ENCODE results near the gene RHOD.

- no peak for TF ChIP-seq CTCF (IDR thresholded peaks at IDR 0.05; ENCODE audit: control extremely low read depth in 1 of 3, insufficient read depth in 1 of 3, low read depth in 1 of 3, low read length in 3 of 3)
- TF ChIP-seq RAD21 (IDR thresholded peaks at IDR 0.05 in 1 of 2, conservative IDR thresholded peaks at IDR 0.05 in 1 of 2; ENCODE audit: low read depth in 2 of 2, low read length in 2 of 2), result no peak
- no peak for TF ChIP-seq EZH2 (IDR thresholded peaks at IDR 0.05; ENCODE audit: low read depth, low read length, severe bottlenecking)
Observed at GRCh38 chr11:67051945-67052488, 4.6 kb upstream of the RHOD start.

Measured in H1 (cell line).